ENCODE data around the gene MTUS2.
"Not testable (repeated sequence)": the region's sequence is repeated elsewhere in the genome, so short reads cannot be mapped to it uniquely, and the experiment has no call there.

MTUS2 gene

GRCh38 chr13:29196409-29197074 is 376.4 kb downstream of the MTUS2 start:
- H3K4me3 ChIP-seq (replicated peaks; ENCODE audit: insufficient read depth, low read length): no peak overlapping the region
- H3K27ac ChIP-seq (replicated peaks): no peak overlapping the region
- peaks cover 2% of the 10 kb centered on the region for H3K27me3 ChIP-seq (ENCODE audit: insufficient read depth, poor library complexity, severe bottlenecking)
- no peak for DNase-seq (ENCODE audit: low read depth in 1 of 2, low spot score in 1 of 2)
- no peak for TF ChIP-seq SPI1 (IDR thresholded peaks at IDR 0.05; ENCODE audit: borderline replicate concordance, low read depth)
- no peak for TF ChIP-seq REST (IDR thresholded peaks at IDR 0.05; ENCODE audit: insufficient replicate concordance, low read depth)

GRCh38 chr13:29202753-29203152 is 382.6 kb downstream of the MTUS2 start:
- H3K27ac ChIP-seq (replicated peaks); H3K4me3 ChIP-seq (replicated peaks; ENCODE audit: insufficient read depth, low read length); H3K27me3 ChIP-seq (ENCODE audit: insufficient read depth, poor library complexity, severe bottlenecking); DNase-seq (ENCODE audit: low read depth in 1 of 2, low spot score in 1 of 2): not testable (repeated sequence)

DNA sequence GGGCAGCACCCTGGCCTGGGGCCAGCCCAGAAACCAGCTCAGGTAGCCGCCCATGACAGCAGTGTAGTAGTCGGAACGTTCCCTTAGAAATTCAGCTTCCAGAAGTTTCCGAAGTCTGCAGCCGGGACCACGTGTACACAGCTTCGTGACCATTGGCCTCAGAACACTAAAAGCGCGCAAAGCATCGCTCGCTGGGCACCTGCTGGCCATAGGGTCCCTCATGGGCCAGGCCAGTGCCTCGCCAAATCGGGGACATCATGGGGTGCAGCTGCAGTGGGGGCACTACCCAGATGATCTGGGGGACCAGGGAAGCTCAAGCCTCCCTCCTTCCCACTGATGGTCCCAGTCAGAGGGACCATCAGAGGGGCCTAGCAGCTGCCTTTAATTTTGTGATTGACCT is 384.5 kb downstream of the MTUS2 start:
- no peak for TF ChIP-seq CTCF (IDR thresholded peaks at IDR 0.05; ENCODE audit: insufficient read depth, low read length)
- TF ChIP-seq REST (IDR thresholded peaks at IDR 0.05; ENCODE audit: insufficient replicate concordance, low read depth): no peak
- TF ChIP-seq POLR2AphosphoS5 (IDR thresholded peaks at IDR 0.05; ENCODE audit: low read depth): no peak
- TF ChIP-seq SPI1 (IDR thresholded peaks at IDR 0.05; ENCODE audit: borderline replicate concordance, low read depth): no peak
- TF ChIP-seq GABPA (IDR thresholded peaks at IDR 0.05; ENCODE audit: low read depth): no peak
- DNase-seq (ENCODE audit: low read depth in 1 of 2, low spot score in 1 of 2): no peak
- Histone ChIP-seq H3K27ac (replicated peaks) (no peak overlapping the region), H3K27me3 (ENCODE audit: insufficient read depth, poor library complexity, severe bottlenecking) (peaks cover 13% of the 10 kb centered on the region), H3K4me3 (replicated peaks; ENCODE audit: insufficient read depth, low read length) (no peak overlapping the region)

DNA sequence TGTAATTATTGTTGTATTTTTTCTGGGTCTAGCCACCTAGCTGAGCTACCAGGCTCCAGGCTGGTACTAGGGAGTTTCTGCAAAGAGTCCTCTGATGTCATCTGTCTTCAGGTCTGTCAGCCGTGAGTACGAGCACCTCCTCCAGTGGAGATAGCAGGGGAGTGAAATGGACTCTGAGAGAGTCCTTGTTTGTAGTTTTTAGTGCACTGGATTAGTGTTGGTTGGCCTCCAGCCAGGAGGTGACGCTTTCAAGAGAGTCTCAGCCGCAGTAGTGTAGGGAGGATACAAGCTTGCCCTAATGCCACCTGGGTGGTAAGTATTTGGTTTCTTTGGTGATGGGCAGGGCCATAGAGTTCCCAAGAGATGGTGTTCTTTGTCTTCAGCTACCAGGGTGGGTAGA is 390.5 kb downstream of the MTUS2 start:
- peaks cover 11% of the 10 kb centered on the region for H3K27me3 ChIP-seq (ENCODE audit: insufficient read depth, poor library complexity, severe bottlenecking)
- no peak overlapping the region for H3K27ac ChIP-seq (replicated peaks)
- no peak for TF ChIP-seq GABPA (IDR thresholded peaks at IDR 0.05; ENCODE audit: low read depth)
- no peak for TF ChIP-seq REST (IDR thresholded peaks at IDR 0.05; ENCODE audit: insufficient replicate concordance, low read depth)
- TF ChIP-seq SPI1 (IDR thresholded peaks at IDR 0.05; ENCODE audit: borderline replicate concordance, low read depth): no peak
- TF ChIP-seq CTCF (IDR thresholded peaks at IDR 0.05; ENCODE audit: insufficient read depth, low read length): no peak
- no peak for TF ChIP-seq POLR2AphosphoS5 (IDR thresholded peaks at IDR 0.05; ENCODE audit: low read depth)
- no peak overlapping the region for H3K4me3 ChIP-seq (replicated peaks; ENCODE audit: insufficient read depth, low read length)
- no peak for DNase-seq (ENCODE audit: low read depth in 1 of 2, low spot score in 1 of 2)

GRCh38 chr13:29211162-29211561 is 391.0 kb downstream of the MTUS2 start:
- not testable (repeated sequence) for DNase-seq (ENCODE audit: low read depth in 1 of 2, low spot score in 1 of 2); H3K27me3 ChIP-seq (ENCODE audit: insufficient read depth, poor library complexity, severe bottlenecking); H3K4me3 ChIP-seq (replicated peaks; ENCODE audit: insufficient read depth, low read length); H3K27ac ChIP-seq (replicated peaks)

Measured in HL-60 (cell line).